Measurements from ENCODE around the gene IVD. TPM values are rescaled to one million over a fixed set of nuclear protein-coding genes. Genes with fewer than 3 reads are reported as not detected.
A peak's percentile ranks its signal among the peaks of the same experiment; 100 is the strongest.

The IVD gene
- total and polyA plus RNA-seq, 2 donors (not counting 1 experiment from before 2014, with no cell fraction given) = 41.7 to 106 TPM

GRCh38 chr15:40435023-40435709 is 29.6 kb downstream of the IVD start:
- no peak overlapping the region for H3K4me3 ChIP-seq (ENCODE audit: control extremely low read depth in 1 of 5, extremely low read depth in 1 of 5, insufficient read depth in 1 of 5, low read depth in 2 of 5, low read length in 4 of 5)
- no peak overlapping the region for H3K9ac ChIP-seq (ENCODE audit: low read length)
- peaks cover 0 to 46% (median 18%) of the 10 kb centered on the region in 4 experiments for H3K27me3 ChIP-seq (replicated peaks in 1 of 4; ENCODE audit: control extremely low read depth in 1 of 4, control insufficient read depth in 3 of 4, insufficient read depth in 4 of 4, low read length in 3 of 4)

More at GRCh38 chr15:40435023-40435709, 29.6 kb downstream of the IVD start:
- peak; percentile 30 for DNase-seq
- Mint-ChIP-seq H3K27ac (peak overlapping the region; percentile 39), H3K4me3 (peak overlapping the region; percentile 75), H3K9me3 (ENCODE audit: insufficient read depth) (no peaks in the 10 kb centered on the region), H3K27me3 (peaks cover 31% of the 10 kb centered on the region), H3K4me1 (peaks cover 36% of the 10 kb centered on the region)
- H3K79me2 ChIP-seq (ENCODE audit: control insufficient read depth, insufficient read depth, low read length) = no peaks in the 10 kb centered on the region
- no peak for ATAC-seq (ENCODE audit: low read depth)
- peak overlapping the region; percentile 42 for H2AFZ ChIP-seq (ENCODE audit: insufficient read depth, low read depth, low read length, poor library complexity, severe bottlenecking)
- CTCF ChIA-PET = interaction anchor here (1.0 kb wide), 1 partner anchor 13 kb away, joined by 4 read pairs; no protein-coding TSS in a partner anchor
- peaks cover 32 to 35% of the 10 kb centered on the region in 2 donors for H3K4me1 ChIP-seq (ENCODE audit: control insufficient read depth in 2 of 2, insufficient read depth in 2 of 2, low read length in 2 of 2)
- POLR2A ChIA-PET = no interaction called here
- H3K36me3 ChIP-seq (replicated peaks in 1 of 2; ENCODE audit: control extremely low read depth in 1 of 2, control insufficient read depth in 1 of 2, extremely low read depth in 1 of 2, insufficient read depth in 2 of 2, low read length in 1 of 2) = no peaks in the 10 kb centered on the region
- H3K4me2 ChIP-seq (replicated peaks; ENCODE audit: low read depth, low read length, poor library complexity, severe bottlenecking) = peak overlapping the region; percentile 79
- H3K27ac ChIP-seq (ENCODE audit: low read length in 2 of 2) = no peak overlapping the region
- no peaks in the 10 kb centered on the region for H4K20me1 ChIP-seq (ENCODE audit: control insufficient read depth, insufficient read depth, low read length, poor library complexity, severe bottlenecking)
- WGBS (ENCODE audit: insufficient coverage) = 46% methylated on average over 20 of the region's 20 CpGs
- intact Hi-C loops (cut with micrococcal nuclease) = no loop called here
- TF ChIP-seq EZH2 (IDR thresholded peaks at IDR 0.05; ENCODE audit: borderline replicate concordance, insufficient read depth, low read depth, low read length, poor library complexity, severe bottlenecking) (no peak), CTCF (IDR thresholded peaks at IDR 0.05) (no peak)
- H3K9me3 ChIP-seq (ENCODE audit: control extremely low read depth in 1 of 3, control insufficient read depth in 2 of 3, insufficient read depth in 1 of 3, low read length in 2 of 3) = peaks cover 0 to 7% (median 0%) of the 10 kb centered on the region in 3 donors
